Activated naive CD4-positive, alpha-beta T cell treated with anti-CD3 and anti-CD28 coated beads, Interleukin-2, amount 10 ng/mL, durations not matched to agents 7 days and 5 days (primary cell): ENCODE results near the gene DCAF15.

Experiments
- CTCF ChIA-PET: fragments of 350-600 bp; sonication (Branson Sonifier 250); formaldehyde crosslinking; loops from one replicate; lab custom pipeline; 2021; ENCODE audit warnings: antibody characterized with exemption; lab: Charles Lee
- DNase-seq: peaks from one replicate; pipeline ENCODE4 v3.0.0-alpha.2; 2020
- H3K27ac Mint-ChIP-seq: one replicate; pipeline ENCODE4 v1.8.0; 2021; ENCODE audit warnings: mild to moderate bottlenecking, moderate library complexity, mixed read lengths
- H3K27me3 Mint-ChIP-seq: one replicate; pipeline ENCODE4 v1.8.0; 2021; ENCODE audit warnings: mild to moderate bottlenecking, mixed read lengths
- H3K36me3 Mint-ChIP-seq: one replicate; pipeline ENCODE4 v1.8.0; 2021; ENCODE audit warnings: mixed read lengths
- H3K4me1 Mint-ChIP-seq: one replicate; pipeline ENCODE4 v1.8.0; 2021; ENCODE audit warnings: mixed read lengths
- H3K4me3 Mint-ChIP-seq: one replicate; pipeline ENCODE4 v1.8.0; 2021; ENCODE audit warnings: mild to moderate bottlenecking, moderate library complexity, mixed read lengths
- H3K9me3 Mint-ChIP-seq: one replicate; pipeline ENCODE4 v1.8.0; 2021; ENCODE audit warnings: mixed read lengths

The DCAF15 gene

GRCh38 chr19:13937479-13938300 is 14.6 kb upstream of the DCAF15 start:
- Mint-ChIP-seq H3K9me3 (peaks cover 2% of the 10 kb centered on the region), H3K4me3 (no peak overlapping the region), H3K27ac (no peak overlapping the region), H3K4me1 (no peaks in the 10 kb centered on the region), H3K27me3 (peaks cover 59% of the 10 kb centered on the region), H3K36me3 (no peaks in the 10 kb centered on the region)
- no peak for DNase-seq
- CTCF ChIA-PET = interaction anchor here (1.0 to 1.2 kb wide), 2 partner anchors 112 to 122 kb away, joined by 3 read pairs; no protein-coding TSS in a partner anchor

DNA sequence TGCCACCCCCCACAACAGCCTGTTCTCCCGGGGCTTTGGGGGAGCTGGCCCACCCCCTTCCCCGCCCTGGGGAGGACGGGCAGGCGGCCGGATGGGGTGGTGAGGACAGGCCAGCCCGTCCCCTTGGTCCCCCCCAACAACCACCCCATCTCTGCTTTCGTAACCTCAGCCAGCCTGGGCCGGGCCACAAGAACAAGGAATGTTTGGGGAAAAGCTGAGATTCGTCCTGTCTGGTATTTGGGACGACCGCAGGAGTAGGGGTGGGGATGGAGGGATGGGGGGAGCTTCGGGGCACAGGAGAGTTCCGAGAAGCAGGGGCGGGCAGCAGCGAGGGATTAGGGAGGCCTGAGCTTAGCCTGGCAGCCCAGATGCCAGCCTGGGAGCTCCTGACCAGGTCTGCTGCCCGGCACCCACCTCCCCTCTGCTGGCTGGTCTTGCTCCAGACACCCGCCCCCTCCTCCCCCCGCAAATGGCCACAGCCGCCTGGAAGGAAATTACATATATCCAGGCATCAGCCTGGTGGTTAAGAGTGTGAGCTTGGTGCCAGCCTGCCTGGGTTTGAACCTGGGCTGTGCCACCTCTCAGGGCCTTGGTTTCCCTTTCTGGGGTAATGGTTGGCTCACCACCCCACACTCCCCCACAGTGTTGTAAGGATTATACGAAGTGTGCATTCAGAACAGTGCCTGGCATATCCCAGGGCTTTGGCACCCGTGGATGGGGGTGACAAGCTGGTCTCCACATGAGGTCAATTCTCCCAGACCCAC is 13.8 kb upstream of the DCAF15 start, which contains the start of gene PODNL1:
TSS of gene PODNL1 (minus strand) at position 117 of the 764 bp plus-strand sequence. CDS start 236 bp downstream, outside the sequence.
- CTCF ChIA-PET = interaction anchor here (1.0 to 1.2 kb wide), 2 partner anchors 111 to 121 kb away, joined by 3 read pairs; no protein-coding TSS in a partner anchor
- Mint-ChIP-seq H3K27ac (no peak within 1 kb of the TSS), H3K27me3 (peaks cover 55% of the 10 kb centered on the region), H3K4me3 (no peak within 1 kb of the TSS), H3K36me3 (no peaks in the 10 kb centered on the region), H3K4me1 (no peaks in the 10 kb centered on the region), H3K9me3 (peaks cover 2% of the 10 kb centered on the region)
- DNase-seq = no peak

DNA sequence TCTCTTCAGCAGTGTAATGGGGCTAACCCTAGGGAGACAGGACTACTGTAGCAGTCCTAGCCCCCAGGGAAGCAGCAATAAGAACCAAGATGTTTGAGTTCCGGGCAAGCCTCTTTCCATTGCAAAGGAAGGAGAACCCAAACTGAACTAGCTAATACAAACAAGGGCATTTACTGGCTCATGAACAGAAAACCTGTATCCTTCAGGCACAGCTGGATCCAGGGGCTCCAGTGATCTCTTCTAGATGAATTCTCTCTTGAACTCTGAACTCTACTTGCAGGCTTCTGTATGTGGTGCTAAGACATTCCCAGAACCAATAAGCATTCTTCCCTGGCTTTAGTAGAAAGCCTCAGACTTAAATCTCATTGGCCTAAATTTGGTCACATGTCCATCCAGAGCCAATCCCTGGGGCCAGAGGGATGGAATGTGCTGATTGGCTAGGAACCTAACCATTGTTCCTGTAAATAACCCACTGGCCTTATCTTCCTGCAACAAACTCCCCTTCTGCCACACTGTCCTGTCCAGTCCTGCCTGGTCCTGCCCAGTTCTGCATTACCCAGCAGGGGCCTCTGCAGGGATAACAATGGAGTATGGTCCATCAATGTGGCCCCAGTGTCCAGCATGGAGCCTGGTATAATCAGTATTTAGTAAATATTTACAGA is 10.2 kb upstream of the DCAF15 start:
- no peaks in the 10 kb centered on the region for H3K36me3 Mint-ChIP-seq
- H3K9me3 Mint-ChIP-seq = peaks cover 2% of the 10 kb centered on the region
- H3K4me3 Mint-ChIP-seq = no peak overlapping the region
- peaks cover 36% of the 10 kb centered on the region for H3K27me3 Mint-ChIP-seq
- no peaks in the 10 kb centered on the region for H3K4me1 Mint-ChIP-seq
- H3K27ac Mint-ChIP-seq = no peak overlapping the region
- CTCF ChIA-PET = no interaction called here
- no peak for DNase-seq

- H3K27ac Mint-ChIP-seq = no peak overlapping the region
- CTCF ChIA-PET = no interaction called here
- no peaks in the 10 kb centered on the region for H3K4me1 Mint-ChIP-seq
- no peak for DNase-seq
- no peaks in the 10 kb centered on the region for H3K36me3 Mint-ChIP-seq
- H3K9me3 Mint-ChIP-seq = peaks cover 2% of the 10 kb centered on the region
- H3K27me3 Mint-ChIP-seq = peaks cover 10% of the 10 kb centered on the region
- no peak overlapping the region for H3K4me3 Mint-ChIP-seq
Measured at GRCh38 chr19:13946414-13946813, 5.9 kb upstream of the DCAF15 start.

DNA sequence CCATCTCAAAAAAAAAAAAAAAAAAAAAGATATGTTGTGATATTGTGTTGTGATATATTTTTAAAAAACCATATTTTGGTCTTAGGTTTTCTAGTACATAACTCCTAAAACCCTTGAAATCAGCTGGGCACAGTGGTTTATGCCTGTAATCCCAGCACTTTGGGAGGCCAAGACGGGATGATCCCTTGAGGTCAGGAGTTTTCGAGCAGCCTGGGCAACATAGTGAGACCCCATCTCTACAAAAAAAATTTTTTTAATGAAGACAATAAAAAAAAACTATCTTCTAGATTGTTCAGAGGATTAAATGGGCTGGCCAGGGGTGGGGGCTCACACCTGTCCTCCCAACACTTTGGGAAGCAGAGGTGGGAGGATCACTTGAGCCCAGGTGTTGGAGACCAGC is 1.3 kb upstream of the DCAF15 start:
- peaks cover 27% of the 10 kb centered on the region for H3K4me1 Mint-ChIP-seq
- peaks cover 13% of the 10 kb centered on the region for H3K36me3 Mint-ChIP-seq
- peaks cover 6% of the 10 kb centered on the region for H3K27me3 Mint-ChIP-seq
- no peaks in the 10 kb centered on the region for H3K9me3 Mint-ChIP-seq
- CTCF ChIA-PET = interaction anchor here (3.3 kb wide), 1 partner anchor 107 kb away, joined by 12 read pairs; no protein-coding TSS in a partner anchor
- no peak for DNase-seq
- no peak overlapping the region for H3K27ac Mint-ChIP-seq
- H3K4me3 Mint-ChIP-seq = no peak overlapping the region

GRCh38 chr19:13951799-13952153 is 533 bp upstream of the DCAF15 start:
- Mint-ChIP-seq H3K4me1 (peaks cover 27% of the 10 kb centered on the region), H3K4me3 (peak overlapping the region; percentile 95), H3K36me3 (peaks cover 17% of the 10 kb centered on the region), H3K27me3 (peaks cover 5% of the 10 kb centered on the region), H3K27ac (peak overlapping the region; percentile 92), H3K9me3 (no peaks in the 10 kb centered on the region)
- CTCF ChIA-PET = interaction anchor here (1.3 to 3.3 kb wide), 3 partner anchors 49 to 107 kb away, joined by 5 to 12 read pairs (median 6); no protein-coding TSS in a partner anchor
- DNase-seq = no peak

- no peak for DNase-seq
- H3K4me3 Mint-ChIP-seq = peak overlapping the region; percentile 87
- CTCF ChIA-PET = interaction anchor here (0.6 to 3.3 kb wide), 13 partner anchors 24 to 120 kb away, joined by 3 to 12 read pairs (median 4); no protein-coding TSS in a partner anchor
- H3K9me3 Mint-ChIP-seq = no peaks in the 10 kb centered on the region
- H3K27me3 Mint-ChIP-seq = peaks cover 5% of the 10 kb centered on the region
- peak overlapping the region; percentile 84 for H3K27ac Mint-ChIP-seq
- peaks cover 19% of the 10 kb centered on the region for H3K36me3 Mint-ChIP-seq
- H3K4me1 Mint-ChIP-seq = peaks cover 27% of the 10 kb centered on the region
Measured at GRCh38 chr19:13952931-13953531, 722 bp downstream of the DCAF15 start.

DNA sequence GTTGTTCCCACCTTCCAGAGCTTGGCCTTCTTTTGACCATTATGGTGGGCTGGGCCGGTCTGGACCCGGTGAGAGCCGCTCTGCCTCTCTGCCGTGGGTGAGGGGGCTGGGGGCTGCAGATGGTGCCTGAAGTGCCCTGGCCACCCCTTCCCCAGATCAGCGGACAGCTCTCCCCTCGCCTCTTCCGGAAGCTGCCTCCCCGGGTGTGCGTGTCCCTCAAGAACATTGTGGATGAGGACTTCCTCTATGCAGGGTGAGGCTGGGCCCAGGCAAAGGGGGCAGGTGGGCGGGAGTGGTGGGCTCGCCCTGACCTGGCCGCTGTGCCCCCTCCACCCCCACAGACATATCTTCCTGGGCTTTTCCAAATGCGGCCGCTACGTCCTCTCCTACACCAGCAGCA is 1.9 kb downstream of the DCAF15 start:
- no peak for DNase-seq
- H3K36me3 Mint-ChIP-seq = peaks cover 27% of the 10 kb centered on the region
- no peaks in the 10 kb centered on the region for H3K9me3 Mint-ChIP-seq
- peaks cover 27% of the 10 kb centered on the region for H3K4me1 Mint-ChIP-seq
- H3K27me3 Mint-ChIP-seq = peaks cover 5% of the 10 kb centered on the region
- H3K27ac Mint-ChIP-seq = peak overlapping the region; percentile 65
- H3K4me3 Mint-ChIP-seq = peak overlapping the region; percentile 87
- CTCF ChIA-PET = interaction anchor here (1.3 to 3.3 kb wide), 4 partner anchors 50 to 104 kb away, joined by 3 to 12 read pairs (median 6); no protein-coding TSS in a partner anchor

- no peak overlapping the region for H3K27ac Mint-ChIP-seq
- DNase-seq = no peak
- peaks cover 27% of the 10 kb centered on the region for H3K4me1 Mint-ChIP-seq
- no peak overlapping the region for H3K4me3 Mint-ChIP-seq
- H3K9me3 Mint-ChIP-seq = no peaks in the 10 kb centered on the region
- H3K27me3 Mint-ChIP-seq = peaks cover 5% of the 10 kb centered on the region
- CTCF ChIA-PET = interaction anchor here (1.0 to 1.5 kb wide), 2 partner anchors 25 to 118 kb away, joined by 3 to 5 read pairs; no protein-coding TSS in a partner anchor
- peaks cover 31% of the 10 kb centered on the region for H3K36me3 Mint-ChIP-seq
Measured at GRCh38 chr19:13955662-13956364, 3.5 kb downstream of the DCAF15 start.

- peaks cover 32% of the 10 kb centered on the region for H3K36me3 Mint-ChIP-seq
- no peak overlapping the region for H3K4me3 Mint-ChIP-seq
- CTCF ChIA-PET = interaction anchor here (1.0 to 1.5 kb wide), 2 partner anchors 25 to 118 kb away, joined by 3 to 5 read pairs; no protein-coding TSS in a partner anchor
- H3K27ac Mint-ChIP-seq = no peak overlapping the region
- H3K27me3 Mint-ChIP-seq = peaks cover 5% of the 10 kb centered on the region
- no peaks in the 10 kb centered on the region for H3K9me3 Mint-ChIP-seq
- DNase-seq = no peak
- peaks cover 27% of the 10 kb centered on the region for H3K4me1 Mint-ChIP-seq
Measured at GRCh38 chr19:13956365-13956744, 4.0 kb downstream of the DCAF15 start.

DNA sequence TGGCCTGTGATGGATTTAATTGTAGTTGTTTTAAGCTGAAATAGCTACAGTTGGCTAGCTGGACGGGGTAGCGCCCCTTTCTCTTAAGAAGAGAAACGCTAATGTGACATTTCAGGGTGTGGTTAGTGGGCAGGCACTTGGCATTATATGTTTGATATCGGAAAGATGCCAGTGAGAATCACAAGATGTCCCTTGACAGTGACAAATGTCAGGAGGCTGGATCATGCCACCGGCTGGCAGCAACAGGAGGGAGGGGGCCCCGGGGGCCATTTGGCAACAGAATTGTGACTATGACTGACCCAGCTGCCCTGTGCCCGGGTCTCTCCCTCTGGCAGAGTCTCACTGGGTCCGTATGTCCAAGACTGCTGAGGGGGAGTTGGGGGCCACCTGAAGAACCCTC is 4.7 kb downstream of the DCAF15 start:
- H3K27ac Mint-ChIP-seq = no peak overlapping the region
- no peaks in the 10 kb centered on the region for H3K9me3 Mint-ChIP-seq
- DNase-seq = no peak
- H3K36me3 Mint-ChIP-seq = peaks cover 36% of the 10 kb centered on the region
- peaks cover 3% of the 10 kb centered on the region for H3K27me3 Mint-ChIP-seq
- H3K4me1 Mint-ChIP-seq = peaks cover 21% of the 10 kb centered on the region
- CTCF ChIA-PET = interaction anchor here (1.0 to 1.5 kb wide), 2 partner anchors 24 to 117 kb away, joined by 3 to 5 read pairs; no protein-coding TSS in a partner anchor
- H3K4me3 Mint-ChIP-seq = no peak overlapping the region

DNA sequence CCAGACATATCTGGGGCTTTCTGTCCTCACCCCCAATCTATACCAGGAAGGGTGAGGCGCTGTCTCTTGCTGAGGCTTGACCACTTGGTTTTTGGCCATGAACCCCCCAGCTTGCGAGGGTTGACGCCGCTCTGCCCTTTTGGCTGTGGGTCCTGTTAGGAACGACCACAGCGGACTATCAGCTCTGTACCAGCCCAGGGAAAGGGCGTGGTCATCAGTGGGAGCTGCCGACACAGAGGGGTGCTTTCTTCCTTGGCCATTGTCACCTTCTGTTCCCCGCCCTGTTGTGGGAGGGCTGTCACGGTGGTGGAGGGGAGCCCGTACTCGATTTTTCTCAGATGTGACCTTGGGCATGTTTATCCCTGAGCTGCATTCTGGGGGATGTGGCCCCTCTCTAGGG is 5.7 kb downstream of the DCAF15 start:
- no peak overlapping the region for H3K4me3 Mint-ChIP-seq
- H3K27ac Mint-ChIP-seq = no peak overlapping the region
- DNase-seq = no peak
- peaks cover 35% of the 10 kb centered on the region for H3K36me3 Mint-ChIP-seq
- peaks cover 16% of the 10 kb centered on the region for H3K4me1 Mint-ChIP-seq
- CTCF ChIA-PET = interaction anchor here (0.6 kb wide), 1 partner anchor 29 kb away, joined by 3 read pairs; no protein-coding TSS in a partner anchor
- no peaks in the 10 kb centered on the region for H3K9me3 Mint-ChIP-seq
- H3K27me3 Mint-ChIP-seq = no peaks in the 10 kb centered on the region
